Measurements from ENCODE around the gene TMC2.

DNA sequence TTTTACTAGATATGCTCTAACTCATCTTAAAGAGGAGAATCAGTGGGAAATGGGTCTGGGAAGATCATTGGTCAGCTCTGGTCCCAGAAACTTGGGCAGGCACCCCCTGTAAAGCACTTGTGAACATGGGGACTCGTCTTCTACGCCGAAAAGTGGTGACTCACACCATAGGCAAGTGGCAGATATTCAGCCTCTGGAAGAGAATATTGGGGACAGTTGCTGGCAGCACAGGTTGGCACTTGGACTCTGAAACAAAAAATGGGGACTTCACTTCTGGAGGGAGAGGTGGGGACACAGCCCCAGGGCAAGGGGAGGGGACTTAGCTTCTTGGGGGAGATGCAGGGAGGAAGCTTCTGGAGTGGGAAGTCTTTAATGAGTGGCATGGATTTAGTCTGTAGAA, 15.8 kb upstream of the TMC2 start:
- no peak for TF ChIP-seq POLR2A (IDR thresholded peaks at IDR 0.05)
- TF ChIP-seq POLR2AphosphoS5 (IDR thresholded peaks at IDR 0.05) = no peak

Measured in breast epithelium (tissue), 3 donors.